Stimulated activated naive CD4-positive, alpha-beta T cell (primary cell): ENCODE results near the gene HTT-AS.
A peak's percentile ranks its signal among the peaks of the same experiment; 100 is the strongest.

Source experiments
- DNase-seq, 6 experiments: peaks; one replicate each; lab custom pipeline; 2025; lab: John Stamatoyannopoulos, UW

The HTT-AS gene

GRCh38 chr4:3087115-3087797, 12.9 kb upstream of the HTT-AS start:
- no peak for DNase-seq

- DNase-seq, result no peak
Observed at GRCh38 chr4:3085948-3086670, 11.8 kb upstream of the HTT-AS start.

- DNase-seq, result no peak
Observed at GRCh38 chr4:3083732-3084131, 9.4 kb upstream of the HTT-AS start.

- no peak for DNase-seq
Observed at GRCh38 chr4:3082925-3083515, 8.7 kb upstream of the HTT-AS start.

- no peak for DNase-seq
Observed at GRCh38 chr4:3079694-3080123, 5.4 kb upstream of the HTT-AS start.

GRCh38 chr4:3077796-3078195, 3.5 kb upstream of the HTT-AS start:
- no peak for DNase-seq

- DNase-seq, result no peak
Observed at GRCh38 chr4:3075652-3075981, 1.3 kb upstream of the HTT-AS start.

GRCh38 chr4:3074846-3075651, 711 bp upstream of the HTT-AS start:
- DNase-seq, result peak in 5 of 6 experiments; percentile 32 to 60 (median 37)

- peak in 1 of 6 experiments; percentile 34 for DNase-seq
Observed at GRCh38 chr4:3073158-3074077, 920 bp downstream of the HTT-AS start.

GRCh38 chr4:3071811-3072210, 2.5 kb downstream of the HTT-AS start:
- DNase-seq, result no peak

GRCh38 chr4:3070709-3071500, 3.4 kb downstream of the HTT-AS start:
- no peak for DNase-seq

GRCh38 chr4:3069661-3070199, 4.6 kb downstream of the HTT-AS start:
- no peak for DNase-seq

- no peak for DNase-seq
Observed at GRCh38 chr4:3067473-3068001, 6.8 kb downstream of the HTT-AS start.

GRCh38 chr4:3066836-3067400, 7.4 kb downstream of the HTT-AS start:
- no peak for DNase-seq

GRCh38 chr4:3065551-3065950, 8.8 kb downstream of the HTT-AS start:
- no peak for DNase-seq

- no peak for DNase-seq
Observed at GRCh38 chr4:3062471-3062870, 11.9 kb downstream of the HTT-AS start.

- no peak for DNase-seq
Observed at GRCh38 chr4:3060946-3061345, 13.4 kb downstream of the HTT-AS start.

- no peak for DNase-seq
Observed at GRCh38 chr4:3059943-3060342, 14.4 kb downstream of the HTT-AS start.

GRCh38 chr4:3054169-3054759, 20.1 kb downstream of the HTT-AS start:
- DNase-seq, result no peak
